GM20431 (cell line): ENCODE results near the gene RPLP2.

Source experiments
- in situ Hi-C: fragments of 300-500 bp; cut with MseI, MboI; formaldehyde crosslinking; loops from one replicate; pipeline ENCODE4 v1.15.0; 2020; ENCODE audit warnings: low sequenced_read_pairs; ENCODE audit not compliant: unreplicated experiment

Gene RPLP2

GRCh38 chr11:846496-847098 lies 36.8 kb downstream of the RPLP2 start:
- in situ Hi-C loops = no loop called here

DNA sequence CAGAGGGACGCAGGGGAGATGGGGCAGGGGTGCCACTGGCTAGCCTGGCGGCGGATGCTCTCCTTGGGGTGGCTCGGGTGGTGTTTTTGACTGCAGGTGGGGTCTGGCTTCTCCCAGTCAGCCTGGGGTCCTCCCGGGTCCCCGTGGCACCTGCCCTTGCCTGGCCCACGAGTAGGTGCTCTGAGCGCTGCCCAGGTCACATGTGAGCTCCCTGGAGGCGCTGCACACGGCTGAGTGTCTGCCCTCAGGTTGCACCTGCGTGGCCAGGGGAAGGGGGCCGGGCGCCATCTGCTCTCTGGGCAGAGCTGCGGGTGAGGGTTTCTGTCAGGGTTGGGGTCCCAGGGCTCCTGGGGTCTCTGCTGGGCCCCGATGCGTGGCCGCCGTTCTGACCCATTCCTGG lies 38.1 kb downstream of the RPLP2 start:
- in situ Hi-C loops = no loop called here

- in situ Hi-C loops = no loop called here
Measured at GRCh38 chr11:848380-848931, 38.7 kb downstream of the RPLP2 start.

- in situ Hi-C loops = no loop called here
Measured at GRCh38 chr11:849104-849824, 39.5 kb downstream of the RPLP2 start.

GRCh38 chr11:849951-850774 lies 40.4 kb downstream of the RPLP2 start:
- in situ Hi-C loops = loop anchor here (10.0 kb wide), 1 partner anchor 205 kb away; no protein-coding TSS in a partner anchor

- in situ Hi-C loops = loop anchor here (10.0 kb wide), 1 partner anchor 204 kb away; no protein-coding TSS in a partner anchor
Measured at GRCh38 chr11:850775-851763, 41.3 kb downstream of the RPLP2 start.

DNA sequence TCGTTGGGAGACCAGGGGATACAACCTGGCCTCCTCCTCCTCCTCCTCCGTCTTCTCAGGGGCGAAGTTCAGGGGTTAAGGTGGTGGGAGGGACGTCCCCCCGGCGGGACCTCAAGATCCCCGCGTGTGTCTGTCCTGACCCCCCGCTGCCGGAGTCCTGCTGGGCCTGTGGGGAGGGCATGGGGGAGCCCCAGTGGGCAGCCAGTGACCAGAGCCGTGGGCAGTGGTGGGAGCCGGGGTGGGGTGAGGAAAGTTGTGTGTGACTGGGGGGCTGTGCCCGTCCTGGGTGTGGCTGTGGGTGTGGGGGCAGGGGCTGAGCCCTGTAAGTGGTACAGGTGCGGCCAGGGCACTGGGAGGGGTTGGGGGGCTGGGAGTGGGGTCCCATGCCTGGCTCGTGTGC lies 43.0 kb downstream of the RPLP2 start:
- in situ Hi-C loops = loop anchor here (10.0 kb wide), 1 partner anchor 202 kb away; no protein-coding TSS in a partner anchor

DNA sequence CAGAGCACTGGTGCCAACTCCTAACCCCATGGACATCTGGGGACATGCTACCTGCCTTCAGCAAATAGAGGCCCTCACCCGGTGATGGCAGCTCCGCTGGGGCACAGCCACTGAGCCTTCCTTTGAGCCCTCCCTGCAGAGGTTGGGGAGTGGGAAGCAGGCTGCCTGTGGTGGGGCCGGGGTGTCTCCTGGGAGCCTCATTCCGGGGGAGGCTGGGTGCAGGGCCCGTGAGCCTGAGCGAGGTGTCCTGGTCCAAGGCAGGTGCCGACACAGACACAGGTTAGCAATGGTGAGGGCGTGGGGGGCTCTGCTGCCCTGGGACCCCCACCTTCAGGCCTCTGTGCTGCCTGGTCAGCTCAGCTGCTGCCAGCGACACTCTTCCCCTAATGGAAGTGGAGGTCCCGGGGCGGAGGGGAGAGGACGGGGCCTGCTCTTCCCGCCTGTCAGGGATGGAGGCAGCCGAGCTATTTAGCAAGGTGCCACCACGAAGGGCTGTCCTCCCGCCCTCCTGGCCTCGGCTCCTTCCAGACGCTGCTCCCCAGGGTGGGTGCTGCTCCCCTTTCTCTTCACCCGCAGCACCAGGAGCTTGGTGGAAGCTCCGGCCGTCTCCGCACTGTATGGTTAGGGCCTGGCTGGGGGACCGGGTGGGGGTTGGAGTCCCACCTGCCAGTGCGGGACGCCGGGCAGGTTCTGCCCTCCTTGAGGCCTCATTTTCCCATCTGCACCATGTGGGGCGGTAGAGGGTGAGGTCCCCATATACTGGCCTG lies 44.1 kb downstream of the RPLP2 start:
- in situ Hi-C loops = loop anchor here (10.0 kb wide), 1 partner anchor 201 kb away; no protein-coding TSS in a partner anchor

DNA sequence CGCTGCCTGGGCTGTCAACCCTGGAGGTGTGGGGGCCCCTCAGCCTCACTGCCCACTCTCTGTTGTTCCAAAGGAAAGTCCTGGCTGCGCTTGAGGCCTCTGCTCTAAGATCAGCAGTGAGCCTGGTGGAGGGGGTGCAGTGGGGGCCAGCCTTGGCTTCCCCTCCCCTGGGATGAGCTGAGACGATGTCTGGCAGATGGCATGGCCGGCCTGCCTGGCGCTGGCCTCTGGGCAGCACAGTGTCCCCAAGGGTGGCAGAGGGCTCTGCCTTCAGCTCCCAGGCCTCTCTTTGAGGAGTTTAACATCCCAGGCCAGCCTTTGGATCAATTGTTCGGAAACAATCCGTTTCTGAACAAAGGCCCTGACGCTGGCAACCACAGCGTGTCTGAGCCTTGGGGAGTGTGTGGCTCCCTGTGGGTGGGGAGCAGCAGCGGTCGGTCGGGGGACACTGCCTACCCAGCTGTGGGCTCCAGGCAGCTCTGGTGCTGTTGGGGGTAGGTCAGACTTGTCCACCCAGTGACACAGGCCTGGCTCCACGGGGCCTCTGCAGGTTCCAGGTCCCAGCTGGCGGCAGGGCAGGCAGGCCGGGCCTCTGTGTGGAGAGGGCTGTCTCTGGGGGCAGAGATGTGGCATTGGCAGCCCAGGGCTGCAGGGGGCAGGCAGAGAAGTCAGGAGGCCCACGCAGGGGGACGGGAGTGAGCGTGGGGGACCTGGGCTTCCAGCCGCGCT lies 45.0 kb downstream of the RPLP2 start:
- in situ Hi-C loops = loop anchor here (10.0 kb wide), 1 partner anchor 200 kb away; no protein-coding TSS in a partner anchor

GRCh38 chr11:855330-855674 lies 45.5 kb downstream of the RPLP2 start:
- in situ Hi-C loops = loop anchor here (10.0 kb wide), 1 partner anchor 199 kb away; no protein-coding TSS in a partner anchor

DNA sequence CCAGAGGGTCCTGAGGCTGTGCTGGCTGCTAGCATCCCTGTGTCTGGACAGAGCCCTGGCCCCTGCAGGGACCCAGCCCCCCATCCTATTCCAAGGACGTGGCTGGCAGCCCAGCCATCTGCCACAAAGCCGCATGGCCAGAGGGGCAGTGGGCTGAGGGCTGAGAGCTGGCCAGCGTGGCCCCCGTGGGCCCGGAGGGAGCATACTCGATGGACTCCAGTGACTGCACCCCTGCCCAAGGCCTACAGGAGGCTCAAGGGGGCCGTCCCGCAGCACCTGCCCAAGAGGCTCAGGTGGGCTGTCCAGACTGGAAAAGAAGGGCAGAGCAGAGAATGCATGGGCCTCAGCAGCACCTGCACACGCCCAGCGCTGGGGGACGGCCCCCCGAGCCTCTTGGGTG lies 46.0 kb downstream of the RPLP2 start:
- in situ Hi-C loops = loop anchor here (10.0 kb wide), 1 partner anchor 199 kb away; no protein-coding TSS in a partner anchor

DNA sequence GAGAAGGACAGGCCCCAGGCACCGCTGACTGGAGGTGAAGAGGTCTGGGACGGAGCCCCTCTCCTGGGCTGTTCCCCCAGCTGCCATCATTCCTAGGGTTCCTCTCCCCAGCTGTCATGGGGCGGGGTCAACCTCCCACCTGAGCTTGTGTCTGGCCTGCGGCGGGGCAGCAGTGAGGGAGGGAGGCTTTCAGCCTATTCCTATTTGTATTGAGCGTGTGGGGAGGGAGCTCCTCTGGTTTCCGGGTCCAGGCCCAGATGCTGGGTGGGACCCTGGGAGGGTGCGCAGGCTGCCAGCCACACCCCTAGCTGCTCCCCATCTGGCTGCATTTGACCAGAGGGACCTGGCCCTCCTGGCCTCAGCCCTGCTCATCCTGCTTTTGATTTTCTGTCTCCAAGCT lies 46.6 kb downstream of the RPLP2 start:
- in situ Hi-C loops = loop anchor here (10.0 kb wide), 1 partner anchor 198 kb away; no protein-coding TSS in a partner anchor

- in situ Hi-C loops = loop anchor here (10.0 kb wide), 1 partner anchor 197 kb away; no protein-coding TSS in a partner anchor
Measured at GRCh38 chr11:858053-858761, 48.4 kb downstream of the RPLP2 start.

DNA sequence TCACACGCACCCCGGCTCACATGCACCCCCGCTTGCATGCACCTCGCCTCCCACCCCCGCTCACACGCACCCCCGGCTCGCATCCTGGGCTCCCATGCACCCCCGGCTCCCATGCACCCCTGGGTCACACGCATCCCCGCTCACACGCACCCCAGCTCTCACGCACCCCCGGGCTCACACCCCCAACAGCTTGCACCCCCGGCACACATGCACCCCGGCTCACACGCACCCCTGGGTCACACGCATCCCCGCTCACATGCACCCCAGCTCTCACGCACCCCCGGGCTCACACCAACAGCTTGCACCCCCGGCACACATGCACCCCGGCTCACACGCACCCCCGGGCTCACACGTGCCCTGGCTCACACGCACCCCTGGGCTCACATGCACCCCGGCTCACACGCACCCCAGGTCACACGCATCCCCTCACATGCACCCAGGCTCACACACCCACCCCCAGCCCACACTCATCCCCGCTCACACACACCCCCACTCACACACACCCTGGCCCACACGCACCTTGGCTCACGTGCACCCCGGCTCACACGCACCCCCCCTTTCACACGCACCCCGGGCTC lies 49.1 kb downstream of the RPLP2 start:
- in situ Hi-C loops = loop anchor here (10.0 kb wide), 1 partner anchor 196 kb away; no protein-coding TSS in a partner anchor

DNA sequence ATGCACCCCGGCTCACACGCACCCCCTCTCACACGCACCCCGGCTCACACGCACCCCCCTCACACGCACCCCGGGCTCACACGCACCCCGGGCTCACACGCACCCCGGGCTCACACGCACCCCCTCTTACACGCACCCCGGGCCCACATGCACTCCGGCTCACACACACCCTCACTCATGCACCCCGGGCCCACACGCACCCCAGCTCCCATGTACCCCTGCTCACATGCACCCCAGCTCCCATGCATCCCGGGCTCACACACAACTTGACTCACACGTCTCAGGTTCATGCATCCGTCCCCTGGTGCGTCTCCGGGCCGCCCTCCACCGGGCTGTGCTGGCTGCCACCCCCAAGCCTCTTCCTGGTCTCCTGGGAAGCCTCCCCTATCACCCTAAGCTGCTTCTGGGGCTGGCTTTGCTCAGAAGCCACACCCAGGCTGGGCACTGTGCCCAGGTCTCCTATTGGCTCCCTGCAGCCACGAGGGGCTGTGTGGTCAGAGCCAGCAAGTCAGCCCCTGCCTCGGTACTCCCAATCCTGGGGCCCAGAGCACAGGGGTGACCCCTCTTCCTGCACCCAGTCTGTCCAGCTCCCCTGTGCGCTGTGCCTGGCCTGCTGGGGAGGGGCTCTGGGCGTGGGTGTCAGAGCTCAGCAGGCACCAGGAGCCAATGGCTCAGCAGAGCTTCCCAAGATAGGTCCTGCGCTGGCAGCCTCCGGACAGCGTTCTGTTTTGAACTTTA lies 49.8 kb downstream of the RPLP2 start:
- in situ Hi-C loops = loop anchor here (10.0 kb wide), 1 partner anchor 195 kb away; no protein-coding TSS in a partner anchor
